Motor neuron (in vitro differentiated cells): Measurements from ENCODE around the gene CD46. TPM values are rescaled to one million over a fixed set of nuclear protein-coding genes. Genes with fewer than 3 reads are reported as not detected.
A peak's percentile ranks its signal among the peaks of the same experiment; 100 is the strongest.

Experiments
- ATAC-seq, 8 experiments: fragments of 200-7000 bp; cut with Tn5 transposase; replicated peaks in 6 of 8; 2 replicates each; pipeline ENCODE4 v1.8.0; 2021; ENCODE audit warnings: mild to moderate bottlenecking in 8 of 8, moderate library complexity in 8 of 8
- H3K27ac ChIP-seq, 2 donors: fragments of 250-450 bp; sonication (Bioruptor Pico); 2 replicates each; pipeline ENCODE4 v1.9.0; 2021; ENCODE audit warnings: antibody characterized with exemption in 2 of 2, mild to moderate bottlenecking in 2 of 2, moderate library complexity in 1 of 2
- H3K4me1 ChIP-seq, 2 donors: fragments of 250-450 bp; sonication (Bioruptor Pico); replicated peaks in 1 of 2; 2 replicates each; pipeline ENCODE4 v1.6.1; 2021; ENCODE audit warnings: antibody characterized with exemption in 2 of 2, mild to moderate bottlenecking in 2 of 2, moderate library complexity in 1 of 2
- H3K4me3 ChIP-seq, 5 donors: fragments of 250-450 bp; sonication (Bioruptor Pico); 2 replicates each; pipeline ENCODE4 v1.9.0; 2021; ENCODE audit warnings: antibody characterized with exemption in 5 of 5, mild to moderate bottlenecking in 5 of 5, moderate library complexity in 4 of 5
- WGBS, 10 experiments: fragments of 450-650 bp; shearing (Covaris generic); methylation state at CpG; one replicate each; pipeline ENCODE4 v1.0.0; 2022; 5-methylcytosine and 5-hydroxymethylcytosine counted together
- in situ Hi-C, 9 experiments: fragments of 400-800 bp; cut with MboI; loops; one replicate each; pipeline ENCODE4 v1.15.0; 2021; ENCODE audit warnings: low sequenced_read_pairs in 9 of 9, low pct_unique_long_range_greater_than_20kb in 2 of 9; ENCODE audit not compliant: unreplicated experiment in 9 of 9
- total RNA-seq, 8 experiments: library from RNA; unstranded; fragments of 300-600 nt; gene quantifications; 2 replicates each; pipeline versions ENCODE4 v1.2.3 to v1.2.4, GENCODE V29; 2022

CD46 gene
- total RNA-seq, 8 experiments from 2014 or later: 56.6 to 151 (median 82.4) TPM

GRCh38 chr1:207844371-207844770 lies 92.5 kb downstream of the CD46 start:
- H3K27ac ChIP-seq: no peak overlapping the region
- WGBS, 10 experiments: 40 to 89% (median 74%) methylated on average over 1 to 2 of the region's 2 CpGs; no CpG with 5 or more reads in 3 of the 10 experiments
- ATAC-seq: peak in 2 of 8 experiments; percentile 54 to 70
- no peak overlapping the region for H3K4me3 ChIP-seq
- H3K4me1 ChIP-seq: peaks cover 0 to 13% of the 10 kb centered on the region in 2 donors
- in situ Hi-C loops: no loop called here

Other genes starting within 250 kb of the CD46 start
- not detected for gene CR1L, start 106.9 kb upstream of the CD46 start, total RNA-seq
- under 1 TPM; 0.04 to 1.00 (median 0.13) TPM for gene CD34, start 159.1 kb downstream of the CD46 start, total RNA-seq